NCI-H82 treated with DMSO at 0.1 percent for 48 hours (cell line): ENCODE results near the gene DYSF.

Source experiments
- DNase-seq: peaks from one replicate; lab custom pipeline; 2025; ENCODE audit not compliant: unreplicated experiment; lab: John Stamatoyannopoulos, UW

The DYSF gene

DNA sequence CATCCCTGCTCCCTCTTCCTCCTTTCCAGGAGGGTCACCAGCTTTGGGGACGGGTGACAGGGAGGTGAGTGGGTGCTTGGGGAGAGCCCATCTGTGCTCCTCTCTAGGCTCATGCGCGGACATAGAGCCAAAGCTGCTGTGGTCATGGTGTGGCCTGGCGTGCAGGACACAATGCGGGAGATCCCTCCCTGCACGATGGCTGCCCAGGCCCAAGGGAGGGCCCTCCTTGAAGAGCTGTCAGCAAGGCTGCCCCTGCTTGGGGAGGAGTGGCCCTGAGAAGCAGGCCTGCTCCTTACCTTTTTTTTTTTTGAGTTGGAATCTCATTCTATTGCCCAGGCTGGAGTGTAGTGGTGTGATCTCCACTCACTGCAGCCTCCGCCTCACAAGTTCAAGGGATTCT, 111.4 kb downstream of the DYSF start:
- DNase-seq: no peak

- no peak for DNase-seq
These were observed 113.0 kb downstream of the DYSF start for GRCh38 chr2:71566372-71566771.

GRCh38 chr2:71567625-71568024, 114.3 kb downstream of the DYSF start:
- DNase-seq: no peak

GRCh38 chr2:71568103-71568502, 114.7 kb downstream of the DYSF start:
- DNase-seq: no peak

DNA sequence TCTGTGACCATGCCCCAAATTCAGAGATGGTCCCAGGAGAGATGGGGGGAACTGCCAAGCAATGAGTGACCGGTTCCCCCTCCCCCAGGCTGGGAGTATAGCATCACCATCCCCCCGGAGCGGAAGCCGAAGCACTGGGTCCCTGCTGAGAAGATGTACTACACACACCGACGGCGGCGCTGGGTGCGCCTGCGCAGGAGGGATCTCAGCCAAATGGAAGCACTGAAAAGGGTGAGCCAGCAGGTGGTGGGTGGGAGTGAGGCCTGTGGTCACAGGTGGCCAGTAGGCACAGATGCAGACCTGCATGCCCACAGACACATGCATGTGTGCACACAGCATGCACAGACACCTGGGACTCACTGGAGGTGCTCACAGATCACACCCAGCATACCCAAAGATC, 117.2 kb downstream of the DYSF start:
- no peak for DNase-seq

DNA sequence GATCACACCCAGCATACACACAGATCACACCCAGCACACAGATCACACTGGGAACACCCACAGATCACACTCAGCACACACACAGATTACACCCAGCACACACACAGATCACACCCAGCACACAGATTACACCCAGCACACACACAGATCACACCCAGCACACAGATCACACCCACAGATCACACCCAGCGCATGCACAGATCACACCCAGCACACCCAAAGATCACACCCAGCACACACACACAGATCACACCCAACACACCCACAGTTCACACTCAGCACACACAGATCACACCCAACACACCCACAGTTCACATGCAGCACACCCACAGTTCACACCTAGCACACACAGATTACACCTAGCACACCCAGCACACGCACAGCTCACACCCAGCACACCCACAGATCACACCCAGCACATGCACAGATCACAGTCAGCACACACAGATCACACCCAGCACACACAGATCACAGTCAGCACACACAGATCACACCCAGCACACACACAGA, 117.6 kb downstream of the DYSF start:
- DNase-seq: no peak

DNA sequence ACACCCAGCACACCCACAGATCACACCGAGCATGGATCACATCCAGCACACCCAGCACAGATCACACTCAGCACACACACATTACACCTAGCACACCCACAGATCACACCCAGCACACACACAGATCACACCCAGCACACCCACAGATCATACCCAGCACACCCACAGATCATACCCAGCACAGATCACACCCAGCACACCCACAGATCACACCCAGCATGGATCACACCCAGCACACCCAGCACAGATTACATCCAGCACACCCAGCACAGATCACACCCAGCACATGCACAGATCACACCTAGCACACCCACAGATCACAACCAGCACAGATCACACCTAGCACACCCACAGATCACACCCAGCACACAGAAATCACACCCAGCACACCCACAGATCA, 118.6 kb downstream of the DYSF start:
- no peak for DNase-seq

DNA sequence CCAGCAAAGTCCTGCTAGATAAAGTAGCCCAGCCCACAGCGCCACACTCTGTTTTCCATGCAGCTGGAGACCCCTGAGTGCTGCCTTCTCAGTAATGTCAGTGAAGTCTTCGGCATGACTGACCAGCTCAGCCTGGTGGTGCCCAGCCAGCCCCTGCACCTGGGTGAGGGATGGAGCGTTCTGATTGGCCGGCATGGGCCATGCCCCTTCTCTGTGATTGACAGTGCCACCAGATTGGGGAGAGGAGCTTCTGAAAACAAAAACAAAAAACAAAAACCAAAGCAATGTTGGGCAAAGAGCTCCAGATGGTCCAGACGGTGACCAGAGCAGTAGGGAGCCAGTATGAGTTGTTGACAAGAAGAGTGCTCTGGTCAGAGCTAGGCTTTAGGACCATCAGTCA, 122.6 kb downstream of the DYSF start:
- DNase-seq: no peak

- DNase-seq: no peak
These were observed 123.2 kb downstream of the DYSF start for GRCh38 chr2:71576541-71576940.

DNA sequence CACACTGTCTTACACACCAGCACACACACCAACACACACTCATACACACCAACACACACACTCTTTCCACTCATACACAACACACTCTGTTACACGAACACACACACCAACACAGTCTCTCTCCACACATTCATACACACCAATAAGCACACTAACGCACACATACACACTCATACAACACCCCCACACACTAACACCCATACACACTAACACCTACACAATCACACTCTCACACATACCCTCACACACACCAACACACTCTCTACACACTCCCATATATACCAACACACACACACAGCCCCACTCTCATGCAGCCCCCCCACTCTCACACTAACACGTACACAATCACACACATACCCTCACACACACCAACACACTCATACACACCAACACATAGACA, 123.8 kb downstream of the DYSF start:
- DNase-seq: no peak

DNA sequence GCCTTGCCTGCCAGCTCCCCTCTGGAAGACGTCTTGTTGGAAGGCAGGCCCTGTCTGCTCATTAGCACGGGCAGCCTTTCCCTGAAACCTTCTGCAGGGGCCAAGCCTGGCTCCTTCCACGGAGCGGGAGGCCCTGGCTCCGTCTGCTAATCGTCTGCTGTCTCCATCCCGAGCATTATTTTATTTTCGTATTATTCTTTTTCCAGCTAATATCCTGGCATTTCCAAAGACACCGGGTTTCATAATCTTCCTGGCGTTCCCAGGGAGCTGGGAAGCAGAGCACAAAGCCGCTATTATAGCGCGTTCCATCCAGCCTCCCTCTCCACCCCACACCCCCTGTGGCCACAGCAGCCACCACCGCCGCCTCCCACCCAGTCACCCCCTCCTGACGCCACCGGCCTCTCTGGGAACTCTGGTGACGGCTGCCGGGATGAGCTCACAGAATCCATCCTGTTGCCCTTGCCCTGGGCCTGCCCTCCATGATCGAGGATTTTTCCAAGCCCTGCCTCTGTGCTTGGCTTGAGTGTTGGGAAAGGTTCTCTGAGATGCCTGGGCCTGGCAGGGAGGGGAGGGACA, 125.5 kb downstream of the DYSF start:
- no peak for DNase-seq

GRCh38 chr2:71581026-71581425, 127.7 kb downstream of the DYSF start:
- no peak for DNase-seq

DNA sequence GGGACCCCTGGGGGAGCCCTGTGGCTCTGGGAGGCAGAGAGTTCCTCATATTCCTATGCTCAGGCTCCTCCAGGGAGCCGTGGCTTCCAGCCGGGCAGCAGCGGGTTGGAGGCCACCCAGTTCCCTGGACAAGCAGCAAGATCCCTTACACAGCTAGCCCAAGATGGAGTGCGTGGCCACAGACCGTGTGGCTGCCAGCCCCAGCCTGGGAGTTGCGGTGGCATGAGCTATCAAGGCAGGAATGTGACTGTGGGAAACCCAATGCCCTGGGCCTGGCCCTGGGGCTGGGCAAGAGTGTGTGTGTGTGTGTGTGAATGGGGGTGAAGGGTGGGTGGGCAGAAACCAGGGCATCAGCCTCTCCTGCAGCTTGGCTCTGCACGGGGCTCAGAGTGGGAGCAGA, 130.5 kb downstream of the DYSF start:
- no peak for DNase-seq

- DNase-seq: no peak
These were observed 133.1 kb downstream of the DYSF start for GRCh38 chr2:71586471-71586870.

- no peak for DNase-seq
These were observed 134.2 kb downstream of the DYSF start for GRCh38 chr2:71587509-71588073.

DNA sequence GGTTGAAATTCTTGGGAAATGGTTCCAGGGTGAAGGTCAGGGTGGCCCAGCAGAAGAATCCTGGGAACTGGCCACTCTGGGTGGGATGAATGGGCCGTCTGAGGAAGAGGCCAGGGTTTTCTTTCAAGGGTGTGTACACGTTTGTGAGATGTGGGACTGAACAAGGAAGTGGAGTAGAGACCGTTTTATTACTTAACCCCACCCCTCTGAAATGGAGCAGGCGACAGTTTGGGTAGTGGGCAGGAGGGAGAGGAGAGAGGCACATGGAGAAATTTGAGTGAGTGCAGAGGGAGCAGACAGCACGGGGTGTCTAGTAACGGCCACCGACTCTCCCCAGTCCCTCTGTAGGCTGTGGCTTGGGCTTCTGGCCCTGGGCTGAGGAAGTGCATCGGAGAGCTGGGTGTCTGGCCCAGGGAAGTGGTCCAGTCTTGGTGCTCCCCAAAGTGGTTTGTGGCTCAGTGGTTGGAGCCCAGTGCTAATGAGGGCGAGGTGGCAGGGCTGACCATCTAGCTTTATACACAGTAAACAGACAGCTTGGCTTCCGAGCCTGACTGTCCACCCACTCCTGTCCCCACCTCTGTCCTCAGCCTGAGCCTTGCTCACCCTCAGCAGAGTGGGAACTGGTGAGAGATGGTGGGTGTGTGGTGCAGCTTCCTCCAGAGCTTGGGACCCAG, 135.3 kb downstream of the DYSF start:
- no peak for DNase-seq

GRCh38 chr2:71589763-71590162, 136.4 kb downstream of the DYSF start:
- no peak for DNase-seq

DNA sequence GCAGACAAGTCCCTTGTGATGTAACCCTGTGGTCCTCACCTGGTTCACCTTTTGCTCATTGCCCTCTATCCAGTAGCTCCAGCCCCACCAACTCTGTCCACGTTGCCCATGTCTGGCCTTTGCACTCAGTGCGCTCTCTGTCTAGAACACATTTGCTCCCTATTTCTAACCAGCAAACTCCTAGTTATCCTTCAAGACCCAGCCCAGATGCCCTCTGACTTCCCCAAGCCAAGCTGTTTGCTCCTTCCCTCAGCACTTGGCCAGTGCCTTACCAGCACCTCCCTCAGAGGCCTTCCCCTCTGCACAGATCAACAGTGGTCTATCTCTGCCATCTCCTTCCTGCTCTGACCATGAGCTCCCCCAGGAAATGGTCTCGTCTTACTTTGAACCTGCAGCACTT, 137.7 kb downstream of the DYSF start:
- no peak for DNase-seq

DNA sequence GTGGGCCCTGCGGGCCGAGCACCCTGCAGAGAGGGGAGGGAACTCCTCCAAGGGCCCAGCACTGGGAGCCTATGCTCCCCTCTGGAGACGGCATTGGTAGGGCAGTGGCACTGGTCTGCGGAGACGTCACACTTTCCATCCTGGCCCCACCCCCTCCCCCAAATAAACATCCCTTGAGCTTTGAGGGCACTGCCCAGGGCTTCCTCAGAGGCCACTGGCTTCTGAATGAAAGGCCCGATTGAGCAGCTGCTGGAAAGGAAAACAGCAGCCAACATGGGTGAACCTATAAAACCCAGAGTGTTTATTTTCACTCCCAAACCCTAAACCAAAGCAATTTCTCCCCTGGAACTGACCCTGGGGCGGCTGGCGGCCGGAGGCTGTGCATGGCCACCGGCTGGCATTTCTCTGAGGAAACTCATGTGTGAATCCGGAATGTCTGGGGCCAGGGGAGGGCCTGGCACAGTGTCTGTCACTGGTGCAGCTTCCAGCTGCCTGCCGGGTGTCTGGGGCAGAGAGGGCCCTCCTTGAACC, 138.9 kb downstream of the DYSF start:
- DNase-seq: no peak

DNA sequence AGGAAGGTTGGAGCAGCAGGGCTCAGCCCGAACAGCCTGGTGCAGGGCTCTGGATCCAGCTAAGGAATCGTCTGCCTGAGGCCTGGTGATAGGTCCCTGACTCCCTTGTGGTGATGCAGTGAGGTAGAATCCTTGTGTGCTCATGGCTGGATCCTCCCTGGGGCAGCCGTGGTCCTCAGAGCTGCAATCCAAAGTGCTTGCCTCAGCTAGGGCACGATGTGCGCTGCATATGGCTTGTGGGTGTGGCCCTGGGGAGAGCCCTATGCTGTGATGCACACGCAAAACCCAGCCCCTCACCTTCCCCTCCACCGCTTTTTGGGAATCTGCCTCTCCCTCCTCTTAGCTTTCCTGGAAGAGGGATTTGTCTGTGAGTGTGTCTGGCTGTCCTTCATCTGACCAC, 142.2 kb downstream of the DYSF start:
- DNase-seq: no peak

- DNase-seq: no peak
These were observed 142.7 kb downstream of the DYSF start for GRCh38 chr2:71596011-71596410.

DNA sequence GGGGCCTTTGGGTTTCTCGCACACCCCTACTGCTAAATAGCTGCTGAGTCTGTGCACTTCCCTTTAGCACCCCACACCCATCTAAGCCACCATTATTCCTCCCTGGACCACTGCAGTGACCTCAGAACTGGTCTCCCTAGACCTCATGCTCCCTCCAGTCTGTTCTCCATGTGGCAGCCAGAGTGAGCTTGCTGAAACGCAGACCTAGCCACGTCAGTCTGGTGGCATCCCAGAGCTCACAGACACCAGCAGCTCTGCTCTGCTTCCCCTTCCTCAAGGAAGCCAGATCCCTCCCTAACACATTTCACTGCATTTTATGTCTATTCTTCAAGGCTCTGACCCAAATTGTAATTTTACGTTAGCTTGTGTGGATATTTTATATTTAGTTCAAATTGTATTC, 144.4 kb downstream of the DYSF start:
- no peak for DNase-seq
